OCI-M2 (cell line): ENCODE data around the gene OIP5.
"Not testable (repeated sequence)": the region's sequence is repeated elsewhere in the genome, so short reads cannot be mapped to it uniquely, and the experiment has no call there.

Source experiments
- DNase-seq: peaks from one replicate; lab custom pipeline; 2025; ENCODE audit not compliant: unreplicated experiment; lab: John Stamatoyannopoulos, UW

The OIP5 gene

GRCh38 chr15:41304149-41304770 lies 28.1 kb downstream of the OIP5 start:
- no peak for DNase-seq

GRCh38 chr15:41301587-41301986 lies 30.8 kb downstream of the OIP5 start:
- no peak for DNase-seq

- DNase-seq = not testable (repeated sequence)
Observed at GRCh38 chr15:41301139-41301538, 31.3 kb downstream of the OIP5 start.

- DNase-seq = no peak
Observed at GRCh38 chr15:41292521-41292920, 39.9 kb downstream of the OIP5 start.

- no peak for DNase-seq
Observed at GRCh38 chr15:41291065-41291631, 41.2 kb downstream of the OIP5 start.

- no peak for DNase-seq
Observed at GRCh38 chr15:41289953-41290352, 42.4 kb downstream of the OIP5 start.

- DNase-seq = no peak
Observed at GRCh38 chr15:41288464-41288863, 43.9 kb downstream of the OIP5 start.

GRCh38 chr15:41286665-41287333 lies 45.6 kb downstream of the OIP5 start:
- DNase-seq = no peak

GRCh38 chr15:41285285-41285684 lies 47.1 kb downstream of the OIP5 start:
- no peak for DNase-seq

GRCh38 chr15:41284427-41285177 lies 47.8 kb downstream of the OIP5 start:
- DNase-seq = no peak

- DNase-seq = peak; percentile 55
Observed at GRCh38 chr15:41283653-41284426, 48.6 kb downstream of the OIP5 start.

- not testable (repeated sequence) for DNase-seq
Observed at GRCh38 chr15:41282980-41283652, 49.3 kb downstream of the OIP5 start.

- DNase-seq = not testable (repeated sequence)
Observed at GRCh38 chr15:41282436-41282835, 50.0 kb downstream of the OIP5 start.

GRCh38 chr15:41281236-41281635 lies 51.2 kb downstream of the OIP5 start:
- DNase-seq = no peak

GRCh38 chr15:41279535-41280283 lies 52.7 kb downstream of the OIP5 start:
- DNase-seq = no peak

- no peak for DNase-seq
Observed at GRCh38 chr15:41278319-41278718, 54.1 kb downstream of the OIP5 start.

- no peak for DNase-seq
Observed at GRCh38 chr15:41276831-41277230, 55.6 kb downstream of the OIP5 start.

GRCh38 chr15:41269887-41270286 lies 62.5 kb downstream of the OIP5 start:
- no peak for DNase-seq

GRCh38 chr15:41263891-41264351 lies 68.5 kb downstream of the OIP5 start:
- no peak for DNase-seq

- no peak for DNase-seq
Observed at GRCh38 chr15:41262571-41262970, 69.8 kb downstream of the OIP5 start.
